Right lobe of liver (tissue), 6 donors: Measurements from ENCODE around the gene ARMC9. TPM values are rescaled to one million over a fixed set of nuclear protein-coding genes. Genes with fewer than 3 reads are reported as not detected.

Source experiments
- ATAC-seq, 4 donors: fragments of 200-7000 bp; cut with Tn5 transposase; one replicate each; pipeline ENCODE4 v1.9.1; 2020; ENCODE audit warnings: mild to moderate bottlenecking in 4 of 4, moderate library complexity in 4 of 4
- DNase-seq, 3 donors: peaks; one replicate each; pipeline ENCODE4 v3.0.0-alpha.2; 2020
- H3K27ac ChIP-seq, 3 donors: fragments of 200-600 bp; one replicate each; pipeline ENCODE4 v1.8.0; 2022
- H3K27me3 ChIP-seq, 2 donors: fragments of 200-600 bp; one replicate each; pipeline ENCODE4 v1.8.0; 2022
- H3K36me3 ChIP-seq, 4 donors: fragments of 200-600 bp; sonication (generic) in 1 of 4; one replicate each; pipeline versions ENCODE4 v1.5.1 to v1.8.0; 2017 to 2022; ENCODE audit warnings: control low read depth in 1 of 4
- H3K4me1 ChIP-seq, 4 donors: fragments of 200-600 bp; sonication (generic) in 1 of 4; one replicate each; pipeline versions ENCODE4 v1.5.1 to v1.8.0; 2017 to 2022; ENCODE audit warnings: control low read depth in 1 of 4
- H3K4me3 ChIP-seq, 3 donors: fragments of 200-600 bp; one replicate each; pipeline ENCODE4 v1.8.0; 2022
- H3K9me3 ChIP-seq, 4 donors: fragments of 200-600 bp; sonication (generic) in 1 of 4; one replicate each; pipeline versions ENCODE4 v1.5.1 to v1.8.0; 2017 to 2022; ENCODE audit warnings: control low read depth in 1 of 4
- POLR2A ChIP-seq: fragments of 450-650 bp; IDR thresholded peaks from one replicate; pipeline ENCODE4 v1.6.1; 2017; ENCODE audit warnings: antibody characterized with exemption, mild to moderate bottlenecking
- WGBS: methylation state at CpG from one replicate; pipeline ENCODE4 v1.1.6; 2018; ENCODE audit warnings: low coverage, low lambda C conversion rate; ENCODE audit not compliant: insufficient coverage; ENCODE audit errors: missing lambda C conversion rate; 5-methylcytosine and 5-hydroxymethylcytosine counted together
- intact Hi-C, 2 donors: fragments of 100-400 bp; cut with DNase I; formaldehyde crosslinking; loops; one replicate each; pipeline versions ENCODE4 v1.11.2 to v1.14.1; 2022
- total RNA-seq, 6 experiments: library from RNA; depleted of rRNA in 2 of 6; stranded (reverse); fragments of >200 nt in 2 of 6; fragmentation: NEBNext Ultra II Directional in 3 of 6; extraction: Animal tissue kit (Norgen Biotek cat#: 25700) in 3 of 6; gene quantifications; one replicate each; pipeline versions ENCODE4 v1.1.0 to v1.2.4, GENCODE V29; 2016 to 2023
- TF ChIP-seq, protein P1 (sequence below), 4 donors: fragments of 200-600 bp in 3 of 4; fragments of 450-650 bp in 1 of 4; IDR thresholded peaks; one replicate each; pipeline versions ENCODE4 v1.5.1 to v1.8.0; 2016 to 2022; ENCODE audit warnings: antibody characterized with exemption in 4 of 4, mild to moderate bottlenecking in 2 of 4
- donor health status: DM: no; HTN: yes; CAD: no.
- donor health status: DM: no; HTN: no; CAD: no.
- donor health status: DM: no; HTN: no; CAD: no.
- donor health status: DM: no; HTN: yes; CAD: no.
- donor health status: DM: no; HTN: yes; CAD: no.

ARMC9 gene
- total RNA-seq, 6 experiments from 2014 or later: 1.5 to 7.7 (median 2.4) TPM

DNA sequence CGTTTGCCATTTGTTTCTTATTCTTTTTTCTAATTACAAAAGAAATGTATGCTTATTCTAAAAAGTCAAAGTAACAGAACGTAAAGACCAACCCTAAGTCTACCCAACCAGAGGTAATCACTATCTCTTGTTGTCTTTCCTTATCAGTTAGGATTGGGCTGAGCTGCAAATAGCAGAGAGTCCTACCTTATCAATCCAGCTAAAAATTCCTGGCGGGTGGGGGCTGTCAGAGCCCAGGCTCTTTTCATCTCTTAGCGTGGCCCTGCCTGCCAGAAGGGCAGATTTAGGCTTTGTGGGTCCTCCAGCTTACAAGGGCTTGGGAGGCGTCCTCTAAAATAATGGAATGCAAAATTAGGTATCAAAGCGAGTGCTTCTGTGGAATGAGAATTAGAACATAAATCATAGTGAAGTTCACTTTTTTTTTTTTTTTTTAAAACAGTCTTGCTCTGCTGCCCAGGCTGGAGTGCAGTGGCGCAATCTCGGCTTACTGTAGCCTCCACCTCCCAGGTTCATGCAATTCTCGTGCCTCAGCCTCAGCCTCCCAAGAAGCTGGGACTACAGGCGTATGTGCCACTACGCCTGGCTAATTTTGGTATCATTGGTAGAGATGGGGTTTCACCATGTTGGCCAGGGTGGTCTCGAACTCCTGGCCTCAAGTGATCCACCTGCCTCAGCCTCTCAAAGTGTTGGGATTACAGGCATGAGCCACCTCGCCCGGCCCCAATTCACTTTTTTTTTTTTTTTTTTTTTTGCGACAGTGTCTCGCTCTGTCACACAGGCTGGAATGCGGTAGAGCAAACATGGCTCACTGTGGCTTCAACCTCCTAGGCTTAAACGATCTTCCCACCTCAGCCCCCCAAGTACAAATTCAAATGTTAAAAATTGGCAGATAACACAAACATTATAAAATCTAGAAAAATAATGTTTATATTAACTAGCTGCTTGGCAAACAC lies 139.7 kb downstream of the ARMC9 start:
- Histone ChIP-seq H3K27ac (no peak overlapping the region), H3K9me3 (no peaks in the 10 kb centered on the region), H3K27me3 (no peaks in the 10 kb centered on the region), H3K4me1 (no peaks in the 10 kb centered on the region), H3K36me3 (no peaks in the 10 kb centered on the region), H3K4me3 (no peak overlapping the region)
- TF ChIP-seq POLR2A: no peak
- TF ChIP-seq, protein P1, sequence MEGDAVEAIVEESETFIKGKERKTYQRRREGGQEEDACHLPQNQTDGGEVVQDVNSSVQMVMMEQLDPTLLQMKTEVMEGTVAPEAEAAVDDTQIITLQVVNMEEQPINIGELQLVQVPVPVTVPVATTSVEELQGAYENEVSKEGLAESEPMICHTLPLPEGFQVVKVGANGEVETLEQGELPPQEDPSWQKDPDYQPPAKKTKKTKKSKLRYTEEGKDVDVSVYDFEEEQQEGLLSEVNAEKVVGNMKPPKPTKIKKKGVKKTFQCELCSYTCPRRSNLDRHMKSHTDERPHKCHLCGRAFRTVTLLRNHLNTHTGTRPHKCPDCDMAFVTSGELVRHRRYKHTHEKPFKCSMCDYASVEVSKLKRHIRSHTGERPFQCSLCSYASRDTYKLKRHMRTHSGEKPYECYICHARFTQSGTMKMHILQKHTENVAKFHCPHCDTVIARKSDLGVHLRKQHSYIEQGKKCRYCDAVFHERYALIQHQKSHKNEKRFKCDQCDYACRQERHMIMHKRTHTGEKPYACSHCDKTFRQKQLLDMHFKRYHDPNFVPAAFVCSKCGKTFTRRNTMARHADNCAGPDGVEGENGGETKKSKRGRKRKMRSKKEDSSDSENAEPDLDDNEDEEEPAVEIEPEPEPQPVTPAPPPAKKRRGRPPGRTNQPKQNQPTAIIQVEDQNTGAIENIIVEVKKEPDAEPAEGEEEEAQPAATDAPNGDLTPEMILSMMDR (IDR thresholded peaks at IDR 0.05): no peak
- DNase-seq (peak in 1 of 3 donors; percentile 28), ATAC-seq (no peak)
- 65% methylated on average over 15 of the region's 18 CpGs for WGBS
- intact Hi-C loops: no loop called here

- intact Hi-C loops: no loop called here
- DNase-seq (peak in 1 of 3 donors; percentile 11), ATAC-seq (no peak)
- Histone ChIP-seq H3K27me3 (no peaks in the 10 kb centered on the region), H3K4me1 (no peaks in the 10 kb centered on the region), H3K36me3 (no peaks in the 10 kb centered on the region), H3K27ac (no peak overlapping the region), H3K9me3 (no peaks in the 10 kb centered on the region), H3K4me3 (no peak overlapping the region)
- WGBS: 44% methylated on average over 1 of the region's 4 CpGs
- TF ChIP-seq, protein P1 (IDR thresholded peaks at IDR 0.05): no peak
- no peak for TF ChIP-seq POLR2A
Measured at GRCh38 chr2:231339316-231339715, 140.9 kb downstream of the ARMC9 start.

DNA sequence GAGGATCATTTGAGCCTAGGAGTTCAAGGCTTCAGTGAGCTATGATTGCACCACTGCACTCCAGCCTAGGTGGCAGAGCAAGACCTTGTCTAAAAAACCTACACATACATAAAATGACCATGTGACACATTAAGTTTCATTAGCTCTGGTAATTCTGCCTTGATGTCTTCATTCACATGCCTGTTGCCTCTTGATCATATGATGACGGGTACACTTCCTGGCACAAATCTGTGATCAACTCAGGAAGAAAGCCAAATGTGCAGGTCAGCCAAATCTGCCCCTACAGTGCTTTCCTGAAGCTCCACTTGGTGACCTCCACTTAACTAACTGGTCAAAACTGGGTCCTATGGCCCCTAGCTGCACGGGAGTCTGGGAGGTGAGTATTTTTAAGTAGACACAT lies 142.7 kb downstream of the ARMC9 start:
- ATAC-seq: peak in 1 of 4 donors; percentile 19
- H3K9me3 ChIP-seq: no peaks in the 10 kb centered on the region
- no peaks in the 10 kb centered on the region for H3K27me3 ChIP-seq
- TF ChIP-seq, protein P1 (IDR thresholded peaks at IDR 0.05): no peak
- TF ChIP-seq POLR2A: no peak
- no peaks in the 10 kb centered on the region for H3K36me3 ChIP-seq
- DNase-seq: peak in 1 of 3 donors; percentile 9
- intact Hi-C loops: no loop called here
- no peak overlapping the region for H3K27ac ChIP-seq
- WGBS: 51% methylated on average over 2 of the region's 2 CpGs
- H3K4me1 ChIP-seq: no peaks in the 10 kb centered on the region
- no peak overlapping the region for H3K4me3 ChIP-seq

DNA sequence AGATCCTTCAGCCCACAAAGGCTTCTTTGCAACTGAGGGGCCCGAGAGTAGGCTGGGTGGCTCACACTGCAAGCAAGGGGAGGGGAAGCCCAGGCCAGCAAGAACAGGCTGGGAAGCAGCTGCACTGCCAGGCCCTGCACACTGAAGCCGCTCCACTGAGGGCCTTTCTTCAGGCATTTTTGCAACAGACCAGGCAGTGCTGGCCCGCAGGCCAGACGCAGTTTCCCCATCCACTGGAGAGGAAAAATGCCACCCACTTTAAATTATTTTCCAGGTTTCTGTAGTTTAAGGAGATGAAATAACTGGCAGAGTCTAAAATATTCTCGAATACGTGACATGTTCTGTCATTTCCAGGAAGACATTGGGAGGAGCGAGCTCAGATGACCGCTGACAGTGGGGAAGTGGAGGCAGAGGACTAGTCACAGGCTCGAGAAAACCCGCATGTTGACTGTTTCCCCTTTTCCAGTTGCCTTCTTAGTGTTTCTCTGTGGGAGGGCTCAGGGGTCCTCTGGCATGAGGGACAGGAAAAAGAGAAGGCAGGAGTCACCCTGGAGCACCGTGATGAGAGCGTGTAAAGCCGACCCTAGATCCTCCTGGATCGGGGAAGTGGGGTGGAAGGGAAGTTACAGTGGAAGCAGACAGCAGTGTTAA lies 143.8 kb downstream of the ARMC9 start:
- H3K36me3 ChIP-seq: no peaks in the 10 kb centered on the region
- peak overlapping the region in 2 of 3 donors; percentile 26 to 40 for H3K27ac ChIP-seq
- ATAC-seq (peak; percentile 50 to 77 (median 65)), DNase-seq (no peak)
- TF ChIP-seq, protein P1 (IDR thresholded peaks at IDR 0.05): no peak
- no peak for TF ChIP-seq POLR2A
- intact Hi-C loops: no loop called here
- 67% methylated on average over 7 of the region's 14 CpGs for WGBS
- no peaks in the 10 kb centered on the region for H3K27me3 ChIP-seq
- no peaks in the 10 kb centered on the region for H3K9me3 ChIP-seq
- H3K4me1 ChIP-seq: no peaks in the 10 kb centered on the region
- no peak overlapping the region for H3K4me3 ChIP-seq
